ENCODE measurements around the gene ZNF771. TPM values are rescaled to one million over a fixed set of nuclear protein-coding genes. Genes with fewer than 3 reads are reported as not detected.

ZNF771 gene
- total RNA-seq, 1 experiment from 2014 or later, result 11.0 TPM

DNA sequence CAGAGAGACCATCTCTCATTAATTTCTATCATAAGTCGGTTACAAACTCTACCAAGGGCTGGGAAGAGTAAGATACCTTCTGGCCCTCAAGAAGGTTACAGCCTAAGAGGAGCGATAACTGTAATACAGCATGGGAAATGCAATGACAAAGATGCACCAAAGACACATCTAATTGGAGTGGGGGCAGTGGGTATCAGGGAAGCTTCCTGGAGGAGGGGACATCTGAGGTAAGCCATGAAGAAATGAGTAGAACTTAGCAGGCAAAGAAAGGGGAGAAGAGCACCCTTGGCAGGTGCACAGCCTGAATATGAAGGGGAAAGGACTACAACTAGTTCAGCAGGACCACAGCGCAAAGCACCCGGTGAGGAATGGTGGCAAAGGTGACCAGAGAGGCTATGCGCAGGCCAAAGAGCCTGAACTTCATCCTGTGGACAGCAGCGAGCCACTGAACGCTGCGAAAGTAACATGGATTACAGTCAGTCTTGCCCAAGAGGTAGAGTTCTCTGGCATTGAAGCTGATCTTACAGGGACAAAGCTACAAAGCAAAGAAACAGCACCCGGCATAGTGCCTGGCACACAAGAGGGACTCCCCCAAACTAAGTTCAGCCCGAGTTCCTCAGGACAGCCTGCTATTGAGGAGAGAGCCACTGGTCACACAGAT lies 39.9 kb upstream of the ZNF771 start:
- RAD21 ChIA-PET (ENCODE audit: low non-redundant PET in 1 of 2, low total read pairs in 2 of 2, uncharacterized antibody in 2 of 2, unreplicated experiment in 2 of 2), result no interaction called here
- DNase-seq (ENCODE audit: low read depth, low spot score) (no peak), ATAC-seq (no peak)
- 0 out of 2 replicates have a peak overlapping the region, but pooled peaks have one; percentile 92 for H3K4me2 ChIP-seq (ENCODE audit: low read length)
- TF ChIP-seq CBX3 (IDR thresholded peaks at IDR 0.05; ENCODE audit: low read depth) (no peak), POLR2A (IDR thresholded peaks at IDR 0.05; ENCODE audit: borderline replicate concordance, extremely low read depth, insufficient read depth, insufficient read length) (no peak), SRF (IDR thresholded peaks at IDR 0.05; ENCODE audit: low read depth) (no peak), CEBPB (IDR thresholded peaks at IDR 0.05; ENCODE audit: low read depth) (no peak), POLR2AphosphoS5 (IDR thresholded peaks at IDR 0.05; ENCODE audit: low read depth, low read length) (no peak), EGR1 (IDR thresholded peaks at IDR 0.05; ENCODE audit: low read depth) (no peak), JUND (IDR thresholded peaks at IDR 0.05) (no peak), ZNF274 (IDR thresholded peaks at IDR 0.05; ENCODE audit: low read depth, low read length) (no peak), EZH2phosphoT487 (IDR thresholded peaks at IDR 0.05; ENCODE audit: borderline replicate concordance) (no peak), RAD21 (IDR thresholded peaks at IDR 0.05; ENCODE audit: low read depth) (no peak), ELF1 (IDR thresholded peaks at IDR 0.05; ENCODE audit: borderline replicate concordance, low read depth) (no peak), ZFX (IDR thresholded peaks at IDR 0.05) (no peak), YY1 (IDR thresholded peaks at IDR 0.05; ENCODE audit: extremely low read depth, insufficient replicate concordance, low read depth, low read length) (no peak), SP1 (IDR thresholded peaks at IDR 0.05; ENCODE audit: low read depth) (no peak), SIN3A (IDR thresholded peaks at IDR 0.05; ENCODE audit: low read depth) (no peak)
- TF ChIP-seq, protein P1, sequence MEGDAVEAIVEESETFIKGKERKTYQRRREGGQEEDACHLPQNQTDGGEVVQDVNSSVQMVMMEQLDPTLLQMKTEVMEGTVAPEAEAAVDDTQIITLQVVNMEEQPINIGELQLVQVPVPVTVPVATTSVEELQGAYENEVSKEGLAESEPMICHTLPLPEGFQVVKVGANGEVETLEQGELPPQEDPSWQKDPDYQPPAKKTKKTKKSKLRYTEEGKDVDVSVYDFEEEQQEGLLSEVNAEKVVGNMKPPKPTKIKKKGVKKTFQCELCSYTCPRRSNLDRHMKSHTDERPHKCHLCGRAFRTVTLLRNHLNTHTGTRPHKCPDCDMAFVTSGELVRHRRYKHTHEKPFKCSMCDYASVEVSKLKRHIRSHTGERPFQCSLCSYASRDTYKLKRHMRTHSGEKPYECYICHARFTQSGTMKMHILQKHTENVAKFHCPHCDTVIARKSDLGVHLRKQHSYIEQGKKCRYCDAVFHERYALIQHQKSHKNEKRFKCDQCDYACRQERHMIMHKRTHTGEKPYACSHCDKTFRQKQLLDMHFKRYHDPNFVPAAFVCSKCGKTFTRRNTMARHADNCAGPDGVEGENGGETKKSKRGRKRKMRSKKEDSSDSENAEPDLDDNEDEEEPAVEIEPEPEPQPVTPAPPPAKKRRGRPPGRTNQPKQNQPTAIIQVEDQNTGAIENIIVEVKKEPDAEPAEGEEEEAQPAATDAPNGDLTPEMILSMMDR (IDR thresholded peaks at IDR 0.05 in 2 of 3, conservative IDR thresholded peaks at IDR 0.05 in 1 of 3; ENCODE audit: borderline replicate concordance in 1 of 3, insufficient read depth in 1 of 3, low read depth in 2 of 3, low read length in 2 of 3), result no peak
- TF ChIP-seq, protein P2, sequence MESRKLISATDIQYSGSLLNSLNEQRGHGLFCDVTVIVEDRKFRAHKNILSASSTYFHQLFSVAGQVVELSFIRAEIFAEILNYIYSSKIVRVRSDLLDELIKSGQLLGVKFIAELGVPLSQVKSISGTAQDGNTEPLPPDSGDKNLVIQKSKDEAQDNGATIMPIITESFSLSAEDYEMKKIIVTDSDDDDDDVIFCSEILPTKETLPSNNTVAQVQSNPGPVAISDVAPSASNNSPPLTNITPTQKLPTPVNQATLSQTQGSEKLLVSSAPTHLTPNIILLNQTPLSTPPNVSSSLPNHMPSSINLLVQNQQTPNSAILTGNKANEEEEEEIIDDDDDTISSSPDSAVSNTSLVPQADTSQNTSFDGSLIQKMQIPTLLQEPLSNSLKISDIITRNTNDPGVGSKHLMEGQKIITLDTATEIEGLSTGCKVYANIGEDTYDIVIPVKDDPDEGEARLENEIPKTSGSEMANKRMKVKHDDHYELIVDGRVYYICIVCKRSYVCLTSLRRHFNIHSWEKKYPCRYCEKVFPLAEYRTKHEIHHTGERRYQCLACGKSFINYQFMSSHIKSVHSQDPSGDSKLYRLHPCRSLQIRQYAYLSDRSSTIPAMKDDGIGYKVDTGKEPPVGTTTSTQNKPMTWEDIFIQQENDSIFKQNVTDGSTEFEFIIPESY (IDR thresholded peaks at IDR 0.05; ENCODE audit: extremely low read depth, insufficient replicate concordance, low read length), result no peak
- TF ChIP-seq, protein P3, sequence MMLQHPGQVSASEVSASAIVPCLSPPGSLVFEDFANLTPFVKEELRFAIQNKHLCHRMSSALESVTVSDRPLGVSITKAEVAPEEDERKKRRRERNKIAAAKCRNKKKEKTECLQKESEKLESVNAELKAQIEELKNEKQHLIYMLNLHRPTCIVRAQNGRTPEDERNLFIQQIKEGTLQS (IDR thresholded peaks at IDR 0.05), result no peak
- peak overlapping the region; percentile 82; the same call in 1 of the 2 replicates for H3K9ac ChIP-seq (ENCODE audit: low read length)
- intact Hi-C loops (cut with micrococcal nuclease), result no loop called here
- H3K9me3 ChIP-seq (ENCODE audit: control insufficient read depth in 1 of 2, insufficient read depth in 1 of 2, low read depth in 1 of 2, low read length in 2 of 2), result no peaks in the 10 kb centered on the region
- peaks cover 14 to 18% of the 10 kb centered on the region in 2 experiments for H3K36me3 ChIP-seq (ENCODE audit: control insufficient read depth in 1 of 2, insufficient read depth in 2 of 2, low read length in 2 of 2)
- no peaks in the 10 kb centered on the region for H3K27me3 ChIP-seq (ENCODE audit: insufficient read depth, low read length)
- no peaks in the 10 kb centered on the region for H3K9me2 ChIP-seq (ENCODE audit: insufficient read depth)
- H3K4me3 ChIP-seq (replicated peaks in 1 of 2; ENCODE audit: low read depth in 1 of 2, low read length in 2 of 2), result no peak overlapping the region
- POLR2A ChIA-PET, result no interaction called here
- CTCF ChIA-PET, result no interaction called here
- H4K20me1 ChIP-seq (ENCODE audit: insufficient read depth), result no peaks in the 10 kb centered on the region
- BruUV-seq (replicated peaks), result no TSS peak
- peaks cover 71% of the 10 kb centered on the region for H3K79me2 ChIP-seq (ENCODE audit: insufficient read depth, low read length)
- H3K4me1 ChIP-seq (ENCODE audit: control insufficient read depth in 1 of 2, insufficient read depth in 2 of 2, low read length in 2 of 2), result peaks cover 18 to 30% of the 10 kb centered on the region in 2 experiments
- no peak overlapping the region for H2AFZ ChIP-seq (ENCODE audit: low read depth, low read length, poor library complexity, severe bottlenecking)
- no peak overlapping the region for H3K27ac ChIP-seq (ENCODE audit: low read depth, low read length)
